ENCODE data around the gene PHACTR3. TPM values are rescaled to one million over a fixed set of nuclear protein-coding genes. Genes with fewer than 3 reads are reported as not detected.

The PHACTR3 gene
- total and polyA plus RNA-seq, 2 of the 8 experiments (the other 6 are each of a cell fraction or from before 2014, with no cell fraction given): 0.05 to 0.13 TPM

DNA sequence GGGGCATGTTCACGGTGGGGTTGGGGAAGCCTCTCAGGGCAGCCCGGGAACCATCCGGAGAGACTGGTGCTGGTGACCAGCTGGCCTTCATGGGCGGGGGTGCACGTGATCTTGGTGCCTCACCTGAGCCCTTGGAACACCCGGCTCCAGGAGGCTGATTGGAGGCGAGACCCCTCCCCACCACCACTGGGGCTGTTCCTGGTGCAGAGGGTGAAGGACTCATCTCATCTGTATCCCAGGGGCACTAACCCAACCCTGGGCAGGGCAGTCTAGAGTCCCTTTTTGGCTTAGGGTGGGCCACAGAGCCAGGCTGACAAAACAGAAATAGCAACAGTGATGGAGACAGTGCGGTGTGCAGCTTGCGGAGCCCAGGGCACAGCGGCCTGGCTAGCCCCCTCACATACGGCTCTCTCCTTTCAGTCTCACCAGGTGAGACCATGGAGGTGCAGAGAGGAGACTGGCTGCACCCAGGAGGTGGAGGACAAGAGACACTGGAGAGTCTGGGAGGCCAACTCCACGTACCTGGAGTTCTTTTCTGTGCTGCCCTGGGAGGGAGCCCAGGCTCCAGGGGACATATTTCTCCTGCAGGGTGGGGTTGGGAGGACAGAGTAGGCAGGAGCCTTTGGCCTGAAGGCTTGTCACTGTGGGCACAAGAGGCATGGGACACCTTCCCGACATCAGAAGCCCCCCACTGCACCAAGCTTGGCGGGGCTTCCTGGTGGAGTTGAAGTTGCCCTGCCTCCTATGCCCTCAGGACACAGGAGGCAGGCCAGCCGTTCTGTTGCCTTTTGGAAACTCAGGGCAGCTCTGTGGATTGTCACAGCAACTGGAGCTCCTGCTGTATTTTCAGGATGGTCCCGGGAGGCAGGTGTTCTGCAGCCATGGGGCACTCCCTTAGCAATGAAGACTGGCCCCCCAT lies 223.1 kb downstream of the PHACTR3 start:
- Histone ChIP-seq H3K18ac (ENCODE audit: extremely low read depth, low read length) (no peak overlapping the region), H3K9me3 (ENCODE audit: insufficient read depth in 2 of 2, low read depth in 1 of 2, low read length in 1 of 2) (peaks cover 88 to 100% of the 10 kb centered on the region in 2 experiments), H3K4me2 (ENCODE audit: insufficient read depth in 1 of 2, low read depth in 2 of 2, low read length in 2 of 2) (no peak overlapping the region), H3K4me3 (ENCODE audit: extremely low read depth in 1 of 4, insufficient read depth in 2 of 4, low read depth in 3 of 4, low read length in 4 of 4) (no peak overlapping the region), H4K8ac (ENCODE audit: extremely low read depth, insufficient read depth, low read length) (no peak overlapping the region), H3K79me1 (ENCODE audit: low read depth, low read length) (no peaks in the 10 kb centered on the region), H3K9ac (replicated peaks in 1 of 4; ENCODE audit: extremely low read depth in 1 of 4, low read depth in 3 of 4, low read length in 3 of 4) (no peak overlapping the region), H4K91ac (replicated peaks; ENCODE audit: insufficient read length, low read length) (no peak overlapping the region), H3K36me3 (ENCODE audit: control insufficient read depth in 2 of 4, insufficient read depth in 4 of 4, low read length in 3 of 4) (no peaks in the 10 kb centered on the region; a peak in 1 of 8 replicates), H2BK120ac (replicated peaks; ENCODE audit: low read depth, low read length) (no peak overlapping the region), H4K20me1 (replicated peaks in 1 of 2; ENCODE audit: control insufficient read depth in 1 of 2, insufficient read depth in 2 of 2, low read length in 2 of 2) (peaks cover 0 to 1% of the 10 kb centered on the region in 2 experiments), H3K27me3 (replicated peaks in 1 of 4; ENCODE audit: control insufficient read depth in 3 of 4, extremely low read depth in 1 of 4, insufficient read depth in 3 of 4, low read length in 3 of 4) (peaks cover 0 to 2% (median 0%) of the 10 kb centered on the region in 4 experiments; a peak in 1 of 7 replicates), H3K79me2 (ENCODE audit: control insufficient read depth in 1 of 2, insufficient read depth in 2 of 2, low read length in 2 of 2) (no peaks in the 10 kb centered on the region), H2BK15ac (ENCODE audit: low read length) (no peak overlapping the region), H2AK5ac (ENCODE audit: low read depth, low read length) (no peak overlapping the region), H3K4me1 (replicated peaks in 1 of 4; ENCODE audit: control insufficient read depth in 3 of 4, insufficient read depth in 4 of 4, low read length in 3 of 4) (peaks cover 0 to 5% (median 0%) of the 10 kb centered on the region in 4 experiments; a peak in 1 of 7 replicates), H3K27ac (ENCODE audit: low read depth, low read length) (no peak overlapping the region), H3K23me2 (ENCODE audit: low read depth, low read length) (peaks cover 2% of the 10 kb centered on the region; the same call in 1 of the 2 replicates), H2BK12ac (ENCODE audit: low read depth, low read length) (no peak overlapping the region), H3K4ac (replicated peaks; ENCODE audit: insufficient read length, low read depth, low read length) (peak overlapping the region; percentile 25), H2BK5ac (ENCODE audit: low read depth, low read length) (no peak overlapping the region), H3K23ac (ENCODE audit: insufficient read length) (no peak overlapping the region), H2BK20ac (ENCODE audit: low read length) (no peak overlapping the region), H4K5ac (ENCODE audit: insufficient read length, low read depth, low read length) (no peak overlapping the region), H3K56ac (replicated peaks; ENCODE audit: insufficient read length, low read depth, low read length) (no peak overlapping the region), H3K14ac (ENCODE audit: insufficient read length) (no peak overlapping the region), H2AFZ (ENCODE audit: low read length) (no peak overlapping the region)
- CTCF ChIA-PET (ENCODE audit: partially characterized antibody): no interaction called here
- DNase-seq (ENCODE audit: low read depth in 1 of 2, low spot score in 2 of 2) (peak in 1 of 2 experiments; percentile 35), FAIRE-seq (no peak)
- POLR2A ChIA-PET (ENCODE audit: partially characterized antibody): no interaction called here
- 75% methylated on average over 16 of the region's 16 CpGs; no CpG with 5 or more reads in 1 of the 2 experiments for whole genome bisulfite sequencing, 2 experiments (ENCODE audit: extremely low coverage in 1 of 2, insufficient coverage in 1 of 2, insufficient read length in 1 of 2, insufficient replicate concordance in 2 of 2, low coverage in 1 of 2, low lambda C conversion rate in 2 of 2, missing lambda C conversion rate in 1 of 2)
- TF ChIP-seq HDAC6 (IDR thresholded peaks at IDR 0.05; ENCODE audit: low read depth, low read length): no peak
